Choroid plexus epithelial cell (primary cell): ENCODE data around the gene DSG1.

ENCODE experiments used
- DNase-seq: peaks from one replicate; pipeline ENCODE4 v3.0.0-alpha.2; 2010; ENCODE audit warnings: low read depth
- H3K4me3 ChIP-seq: 2 replicates; pipeline ENCODE4 v1.5.1; 2011; ENCODE audit warnings: low read depth, mild to moderate bottlenecking, control low read depth, low read length, moderate library complexity
- CTCF ChIP-seq: conservative IDR thresholded peaks from 2 replicates; pipeline ENCODE4 v1.5.1; 2011; ENCODE audit warnings: low read depth, mild to moderate bottlenecking, control low read depth, inconsistent platforms, low read length, moderate library complexity

DSG1 gene

GRCh38 chr18:31403409-31403808, 85.4 kb downstream of the DSG1 start:
- DNase-seq = no peak
- H3K4me3 ChIP-seq = no peak overlapping the region
- no peak for TF ChIP-seq CTCF
